ENCODE results near the gene FHIP1A. TPM values are rescaled to one million over a fixed set of nuclear protein-coding genes. Genes with fewer than 3 reads are reported as not detected.

The FHIP1A gene
- total RNA-seq, 1 donor from 2014 or later, result 26.9 TPM

DNA sequence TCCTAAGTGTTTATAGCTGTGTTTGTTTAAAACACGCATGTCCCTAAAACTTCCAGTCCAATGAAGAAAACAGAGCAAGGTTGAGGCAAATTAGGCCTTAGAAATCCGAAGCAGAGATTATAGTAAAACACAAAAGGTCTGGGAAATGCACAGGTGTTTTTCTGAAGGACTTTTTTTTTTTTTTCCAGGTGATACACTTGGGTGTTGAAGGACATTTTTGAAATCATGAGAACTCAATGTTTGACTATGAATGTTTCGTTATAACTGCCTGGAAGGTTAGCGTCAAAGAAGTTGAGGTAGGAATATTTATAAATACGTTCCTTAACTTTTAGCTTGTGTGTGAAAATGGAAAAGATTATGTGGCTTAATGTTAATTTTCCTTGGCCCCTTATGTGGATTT is 45.5 kb downstream of the FHIP1A start:
- H3K27ac Mint-ChIP-seq, result peak overlapping the region; percentile 49
- H3K4me3 Mint-ChIP-seq (ENCODE audit: low read depth), result no peak overlapping the region
- H3K4me1 Mint-ChIP-seq (ENCODE audit: low read depth), result peaks cover 31% of the 10 kb centered on the region
- H3K27me3 Mint-ChIP-seq, result no peaks in the 10 kb centered on the region
- DNase-seq (ENCODE audit: low spot score, unreplicated experiment), result no peak
- TF ChIP-seq, protein P1, sequence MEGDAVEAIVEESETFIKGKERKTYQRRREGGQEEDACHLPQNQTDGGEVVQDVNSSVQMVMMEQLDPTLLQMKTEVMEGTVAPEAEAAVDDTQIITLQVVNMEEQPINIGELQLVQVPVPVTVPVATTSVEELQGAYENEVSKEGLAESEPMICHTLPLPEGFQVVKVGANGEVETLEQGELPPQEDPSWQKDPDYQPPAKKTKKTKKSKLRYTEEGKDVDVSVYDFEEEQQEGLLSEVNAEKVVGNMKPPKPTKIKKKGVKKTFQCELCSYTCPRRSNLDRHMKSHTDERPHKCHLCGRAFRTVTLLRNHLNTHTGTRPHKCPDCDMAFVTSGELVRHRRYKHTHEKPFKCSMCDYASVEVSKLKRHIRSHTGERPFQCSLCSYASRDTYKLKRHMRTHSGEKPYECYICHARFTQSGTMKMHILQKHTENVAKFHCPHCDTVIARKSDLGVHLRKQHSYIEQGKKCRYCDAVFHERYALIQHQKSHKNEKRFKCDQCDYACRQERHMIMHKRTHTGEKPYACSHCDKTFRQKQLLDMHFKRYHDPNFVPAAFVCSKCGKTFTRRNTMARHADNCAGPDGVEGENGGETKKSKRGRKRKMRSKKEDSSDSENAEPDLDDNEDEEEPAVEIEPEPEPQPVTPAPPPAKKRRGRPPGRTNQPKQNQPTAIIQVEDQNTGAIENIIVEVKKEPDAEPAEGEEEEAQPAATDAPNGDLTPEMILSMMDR (IDR thresholded peaks at IDR 0.05; ENCODE audit: unreplicated experiment), result no peak
- H3K9me3 Mint-ChIP-seq (ENCODE audit: low read depth), result no peaks in the 10 kb centered on the region
- H3K36me3 Mint-ChIP-seq (ENCODE audit: insufficient read depth), result no peaks in the 10 kb centered on the region

DNA sequence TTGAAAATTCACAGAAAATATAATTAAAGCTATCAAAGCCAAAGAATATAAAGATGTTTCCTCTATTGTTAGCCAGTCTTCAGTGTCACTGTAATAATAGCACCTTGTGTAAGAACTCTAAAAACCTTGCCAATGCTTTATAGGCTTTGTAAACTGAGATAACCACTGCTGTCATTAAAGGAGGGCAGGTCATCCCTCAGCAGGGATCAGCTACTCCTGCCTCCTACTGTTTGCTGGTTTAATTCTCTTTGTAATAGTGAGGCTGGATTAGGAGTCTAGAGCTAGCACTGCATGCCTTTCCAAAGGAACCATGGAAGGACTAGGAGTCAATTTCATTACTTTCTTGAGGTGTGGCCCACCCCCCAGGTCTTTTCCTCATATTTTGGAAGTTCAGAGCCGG is 46.2 kb downstream of the FHIP1A start:
- H3K27me3 Mint-ChIP-seq, result no peaks in the 10 kb centered on the region
- no peak for DNase-seq (ENCODE audit: low spot score, unreplicated experiment)
- H3K9me3 Mint-ChIP-seq (ENCODE audit: low read depth), result no peaks in the 10 kb centered on the region

DNA sequence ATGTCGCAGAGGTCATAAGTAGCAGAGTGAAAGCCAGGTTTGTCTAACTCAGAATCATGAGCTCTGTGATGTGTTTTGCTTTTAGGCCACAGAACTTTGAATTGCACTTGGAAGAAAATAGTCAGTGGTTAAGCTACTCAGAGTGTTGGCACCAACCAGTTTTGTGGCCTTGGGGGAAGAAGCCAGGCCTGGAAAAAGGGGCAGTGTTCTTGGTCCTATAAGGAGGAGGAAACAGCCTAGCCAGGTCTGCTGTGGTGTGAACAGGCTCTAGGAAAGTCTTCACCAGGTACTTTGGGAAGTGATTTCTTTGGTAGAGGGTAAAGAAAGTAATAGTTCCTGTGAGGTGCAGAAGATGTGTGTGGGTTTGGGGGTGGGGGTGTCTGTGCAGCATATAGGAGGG is 49.2 kb downstream of the FHIP1A start:
- no peaks in the 10 kb centered on the region for H3K27me3 Mint-ChIP-seq
- peak overlapping the region; percentile 94 for H3K27ac Mint-ChIP-seq
- H3K4me1 Mint-ChIP-seq (ENCODE audit: low read depth), result peaks cover 49% of the 10 kb centered on the region
- DNase-seq (ENCODE audit: low spot score, unreplicated experiment), result no peak
- H3K9me3 Mint-ChIP-seq (ENCODE audit: low read depth), result no peaks in the 10 kb centered on the region
- no peaks in the 10 kb centered on the region for H3K36me3 Mint-ChIP-seq (ENCODE audit: insufficient read depth)
- TF ChIP-seq, protein P1 (IDR thresholded peaks at IDR 0.05; ENCODE audit: unreplicated experiment), result no peak
- no peak overlapping the region for H3K4me3 Mint-ChIP-seq (ENCODE audit: low read depth)

More for the DNA sequence above, 46.2 kb downstream of the FHIP1A start:
- H3K4me3 Mint-ChIP-seq (ENCODE audit: low read depth), result no peak overlapping the region
- peaks cover 36% of the 10 kb centered on the region for H3K4me1 Mint-ChIP-seq (ENCODE audit: low read depth)
- TF ChIP-seq, protein P1 (IDR thresholded peaks at IDR 0.05; ENCODE audit: unreplicated experiment), result no peak
- no peaks in the 10 kb centered on the region for H3K36me3 Mint-ChIP-seq (ENCODE audit: insufficient read depth)
- no peak overlapping the region for H3K27ac Mint-ChIP-seq

Other genes with a start within 250 kb of the FHIP1A start
- gene PRSS48, start 132.0 kb upstream of the FHIP1A start, total RNA-seq, result not detected in 2 replicates
- gene SH3D19, start 83.6 kb upstream of the FHIP1A start, total RNA-seq, result 35.5 and 38.4 TPM in 2 replicates